OCI-LY1 (cell line): ENCODE results near the gene SEMA4B.

ENCODE experiments used
- H2AFZ ChIP-seq: fragments of 200-600 bp; sonication (generic), shearing (Covaris generic); 2 replicates; pipeline ENCODE4 v1.6.0; 2014; ENCODE audit warnings: antibody characterized with exemption, mild to moderate bottlenecking, low read length
- H3F3A ChIP-seq: fragments of 200-600 bp; sonication (generic), shearing (Covaris generic); 2 replicates; pipeline ENCODE4 v1.6.0; 2014; ENCODE audit warnings: mild to moderate bottlenecking, antibody characterized with exemption, low read length, moderate library complexity; ENCODE audit not compliant: insufficient read depth
- H3K27ac ChIP-seq: fragments of 200-600 bp; sonication (generic); 2 replicates; pipeline ENCODE4 v1.5.1; 2014; ENCODE audit warnings: low read length, mixed run types, mild to moderate bottlenecking, low read depth; ENCODE audit not compliant: poor library complexity, severe bottlenecking
- H3K27me3 ChIP-seq: fragments of 200-600 bp; sonication (generic); 2 replicates; pipeline ENCODE4 v1.6.0; 2014; ENCODE audit warnings: antibody characterized with exemption, mild to moderate bottlenecking, low read length, moderate library complexity; ENCODE audit not compliant: insufficient read depth
- H3K36me3 ChIP-seq: fragments of 200-600 bp; sonication (generic); 2 replicates; pipeline ENCODE4 v1.6.1; 2014; ENCODE audit warnings: mild to moderate bottlenecking, antibody characterized with exemption, low read length, moderate library complexity, mixed read lengths; ENCODE audit not compliant: insufficient read depth
- H3K4me1 ChIP-seq: fragments of 200-600 bp; sonication (generic); 2 replicates; pipeline ENCODE4 v1.5.1; 2014; ENCODE audit warnings: mild to moderate bottlenecking, low read length, moderate library complexity; ENCODE audit not compliant: insufficient read depth, severe bottlenecking
- H3K4me2 ChIP-seq: fragments of 200-600 bp; sonication (generic), shearing (Covaris generic); 2 replicates; pipeline ENCODE4 v1.6.1; 2014; ENCODE audit warnings: low read length
- H3K4me3 ChIP-seq: fragments of 200-600 bp; sonication (generic); 2 replicates; pipeline ENCODE4 v1.5.1; 2014; ENCODE audit warnings: low read length, low read depth, mild to moderate bottlenecking, mixed read lengths; ENCODE audit not compliant: poor library complexity, severe bottlenecking
- H3K79me2 ChIP-seq: fragments of 200-600 bp; shearing (Covaris generic); 2 replicates; pipeline ENCODE4 v1.6.1; 2016; ENCODE audit warnings: mixed run types, low read length, mixed read lengths; ENCODE audit not compliant: insufficient read depth
- H3K9ac ChIP-seq: fragments of 200-600 bp; sonication (generic), shearing (Covaris generic); 2 replicates; pipeline ENCODE4 v1.6.1; 2014; ENCODE audit warnings: mild to moderate bottlenecking, low read length, mixed read lengths
- H3K9me2 ChIP-seq: fragments of 200-600 bp; sonication (generic), shearing (Covaris generic); 2 replicates; pipeline ENCODE4 v1.6.1; 2014; ENCODE audit warnings: low read depth, mild to moderate bottlenecking, low read length, mixed read lengths
- H3K9me3 ChIP-seq: fragments of 200-600 bp; shearing (Covaris generic); 2 replicates; pipeline ENCODE4 v1.6.1; 2014; ENCODE audit warnings: low read length, mixed read lengths
- H4K20me1 ChIP-seq: fragments of 200-600 bp; sonication (generic), shearing (Covaris generic); 2 replicates; pipeline ENCODE4 v1.6.0; 2016; ENCODE audit warnings: mild to moderate bottlenecking, low read length; ENCODE audit not compliant: insufficient read depth
- CTCF ChIP-seq: fragments of 200-600 bp; sonication (generic), shearing (Covaris generic); IDR thresholded peaks from 2 replicates; pipeline ENCODE4 v1.5.1; 2017; ENCODE audit warnings: mild to moderate bottlenecking, antibody characterized with exemption, low read length, moderate library complexity, mixed read lengths
- EZH2 ChIP-seq: fragments of 200-600 bp; sonication (generic), shearing (Covaris generic); IDR thresholded peaks from 2 replicates; pipeline ENCODE4 v1.8.0; 2017; ENCODE audit warnings: borderline replicate concordance, mixed run types, mild to moderate bottlenecking, antibody characterized with exemption, low read length, moderate library complexity, mixed read lengths

SEMA4B gene

GRCh38 chr15:90240856-90241255 lies 39.7 kb downstream of the SEMA4B start:
- TF ChIP-seq CTCF, result no peak
- no peak for TF ChIP-seq EZH2
- no peaks in the 10 kb centered on the region for H4K20me1 ChIP-seq
- H3F3A ChIP-seq, result no peaks in the 10 kb centered on the region
- H2AFZ ChIP-seq, result no peak overlapping the region
- H3K27ac ChIP-seq, result no peak overlapping the region
- H3K79me2 ChIP-seq, result no peaks in the 10 kb centered on the region
- no peaks in the 10 kb centered on the region for H3K4me1 ChIP-seq
- no peaks in the 10 kb centered on the region for H3K9me3 ChIP-seq
- H3K36me3 ChIP-seq, result peaks cover 23% of the 10 kb centered on the region
- no peaks in the 10 kb centered on the region for H3K9me2 ChIP-seq
- H3K27me3 ChIP-seq, result no peaks in the 10 kb centered on the region
- H3K9ac ChIP-seq, result no peak overlapping the region
- no peak overlapping the region for H3K4me3 ChIP-seq
- H3K4me2 ChIP-seq, result no peak overlapping the region

- no peak overlapping the region for H3K4me3 ChIP-seq
- H4K20me1 ChIP-seq, result no peaks in the 10 kb centered on the region
- TF ChIP-seq CTCF (no peak), EZH2 (no peak)
- H3F3A ChIP-seq, result no peaks in the 10 kb centered on the region
- no peaks in the 10 kb centered on the region for H3K4me1 ChIP-seq
- H3K9me3 ChIP-seq, result no peaks in the 10 kb centered on the region
- no peak overlapping the region for H3K27ac ChIP-seq
- no peak overlapping the region for H3K9ac ChIP-seq
- no peak overlapping the region for H3K4me2 ChIP-seq
- H3K27me3 ChIP-seq, result no peaks in the 10 kb centered on the region
- no peaks in the 10 kb centered on the region for H3K9me2 ChIP-seq
- no peaks in the 10 kb centered on the region for H3K79me2 ChIP-seq
- no peak overlapping the region for H2AFZ ChIP-seq
- H3K36me3 ChIP-seq, result peaks cover 23% of the 10 kb centered on the region
These were observed 40.4 kb downstream of the SEMA4B start for GRCh38 chr15:90241343-90242192.

- Histone ChIP-seq H3F3A (no peaks in the 10 kb centered on the region), H3K4me3 (no peak overlapping the region), H3K9me2 (no peaks in the 10 kb centered on the region), H3K4me2 (no peak overlapping the region), H3K9ac (no peak overlapping the region), H4K20me1 (no peaks in the 10 kb centered on the region), H3K9me3 (no peaks in the 10 kb centered on the region), H3K36me3 (peaks cover 6% of the 10 kb centered on the region; the same call in 1 of the 2 replicates), H3K79me2 (no peaks in the 10 kb centered on the region), H3K4me1 (no peaks in the 10 kb centered on the region), H3K27me3 (no peaks in the 10 kb centered on the region), H3K27ac (no peak overlapping the region), H2AFZ (no peak overlapping the region)
- no peak for TF ChIP-seq EZH2
- TF ChIP-seq CTCF, result no peak
These were observed 43.0 kb downstream of the SEMA4B start for GRCh38 chr15:90243943-90244639.
